Trophoblast cell (in vitro differentiated cells and primary cell): ENCODE measurements around the gene SCAANT1.

Experiments used
- DNase-seq, 2 donors: peaks; one replicate each; pipeline ENCODE4 v3.0.0-alpha.2; 2016
- H2AFZ ChIP-seq: 2 replicates; pipeline ENCODE4 v1.6.1; 2013; ENCODE audit warnings: low read length, moderate library complexity, mild to moderate bottlenecking; ENCODE audit not compliant: insufficient read depth, poor library complexity
- H2AK5ac ChIP-seq: 2 replicates; pipeline ENCODE4 v1.6.1; 2013; ENCODE audit warnings: mild to moderate bottlenecking, low read length
- H2BK120ac ChIP-seq: 2 replicates; pipeline ENCODE4 v1.6.1; 2013; ENCODE audit warnings: low read length, mild to moderate bottlenecking, moderate library complexity; ENCODE audit not compliant: insufficient read depth, poor library complexity
- H2BK12ac ChIP-seq: 2 replicates; pipeline ENCODE4 v1.6.1; 2013; ENCODE audit warnings: mild to moderate bottlenecking, low read length, moderate library complexity
- H2BK5ac ChIP-seq: 2 replicates; pipeline ENCODE4 v1.6.1; 2013; ENCODE audit warnings: low read length, low read depth, moderate library complexity, mild to moderate bottlenecking; ENCODE audit not compliant: poor library complexity
- H3K14ac ChIP-seq: 2 replicates; pipeline ENCODE4 v1.6.1; 2013; ENCODE audit warnings: mild to moderate bottlenecking, low read length
- H3K18ac ChIP-seq: 2 replicates; pipeline ENCODE4 v1.6.1; 2013; ENCODE audit warnings: mild to moderate bottlenecking, low read length
- H3K23ac ChIP-seq: 2 replicates; pipeline ENCODE4 v1.6.1; 2013; ENCODE audit warnings: low read length
- H3K27ac ChIP-seq: 2 replicates; pipeline ENCODE4 v1.5.1; 2013; ENCODE audit warnings: low read depth, mild to moderate bottlenecking, inconsistent platforms, low read length, moderate library complexity
- H3K27me3 ChIP-seq: 2 replicates; pipeline ENCODE4 v1.6.1; 2013; ENCODE audit warnings: inconsistent platforms, mild to moderate bottlenecking, low read length, moderate library complexity; ENCODE audit not compliant: insufficient read depth
- H3K36me3 ChIP-seq, 2 experiments: 1 replicate in 1 of 2; 2 replicates in 1 of 2; pipeline ENCODE4 v1.6.1; 2013; ENCODE audit warnings: low read length in 2 of 2, mild to moderate bottlenecking in 2 of 2, moderate library complexity in 1 of 2; ENCODE audit not compliant: insufficient read depth in 2 of 2, control insufficient read depth in 1 of 2
- H3K4ac ChIP-seq: 2 replicates; pipeline ENCODE4 v1.6.1; 2013; ENCODE audit warnings: low read depth, mild to moderate bottlenecking, low read length, moderate library complexity
- H3K4me1 ChIP-seq, 2 experiments: 1 replicate in 1 of 2; 2 replicates in 1 of 2; pipeline ENCODE4 v1.6.1; 2013; ENCODE audit warnings: low read length in 2 of 2, mild to moderate bottlenecking in 2 of 2, moderate library complexity in 1 of 2; ENCODE audit not compliant: insufficient read depth in 2 of 2, control insufficient read depth in 1 of 2
- H3K4me2 ChIP-seq: 2 replicates; pipeline ENCODE4 v1.6.1; 2013; ENCODE audit warnings: inconsistent platforms, mild to moderate bottlenecking, low read length, moderate library complexity
- H3K4me3 ChIP-seq: 2 replicates; pipeline ENCODE4 v1.5.1; 2013; ENCODE audit warnings: mild to moderate bottlenecking, low read depth, low read length, inconsistent platforms
- H3K79me1 ChIP-seq: one replicate; pipeline ENCODE4 v1.6.1; 2013; ENCODE audit warnings: low read length
- H3K79me2 ChIP-seq: 2 replicates; pipeline ENCODE4 v1.6.1; 2013; ENCODE audit warnings: low read length, mild to moderate bottlenecking; ENCODE audit not compliant: control insufficient read depth, insufficient read depth, poor library complexity
- H3K9ac ChIP-seq: 2 replicates; pipeline ENCODE4 v1.6.1; 2013; ENCODE audit warnings: mild to moderate bottlenecking, low read length
- H3K9me3 ChIP-seq: 2 replicates; pipeline ENCODE4 v1.6.1; 2013; ENCODE audit warnings: low read depth, mild to moderate bottlenecking, control low read depth, inconsistent platforms, low read length; ENCODE audit not compliant: insufficient read depth
- H4K12ac ChIP-seq: 2 replicates; pipeline ENCODE4 v1.6.1; 2013; ENCODE audit warnings: low read depth, mild to moderate bottlenecking, low read length, moderate library complexity
- H4K8ac ChIP-seq: 2 replicates; pipeline ENCODE4 v1.6.1; 2013; ENCODE audit warnings: low read depth, mild to moderate bottlenecking, low read length, moderate library complexity
- H4K91ac ChIP-seq: one replicate; pipeline ENCODE4 v1.6.1; 2013; ENCODE audit warnings: low read depth, mild to moderate bottlenecking, low read length, moderate library complexity
- WGBS: extraction: QIAGEN DNeasy Blood & Tissue Kit; methylation state at CpG from one replicate; pipeline ENCODE4 v1.1.7; 2013; ENCODE audit warnings: missing lambda C conversion rate; ENCODE audit not compliant: insufficient read length, insufficient coverage; ENCODE audit errors: extremely low coverage; 5-methylcytosine and 5-hydroxymethylcytosine counted together

SCAANT1 gene

DNA sequence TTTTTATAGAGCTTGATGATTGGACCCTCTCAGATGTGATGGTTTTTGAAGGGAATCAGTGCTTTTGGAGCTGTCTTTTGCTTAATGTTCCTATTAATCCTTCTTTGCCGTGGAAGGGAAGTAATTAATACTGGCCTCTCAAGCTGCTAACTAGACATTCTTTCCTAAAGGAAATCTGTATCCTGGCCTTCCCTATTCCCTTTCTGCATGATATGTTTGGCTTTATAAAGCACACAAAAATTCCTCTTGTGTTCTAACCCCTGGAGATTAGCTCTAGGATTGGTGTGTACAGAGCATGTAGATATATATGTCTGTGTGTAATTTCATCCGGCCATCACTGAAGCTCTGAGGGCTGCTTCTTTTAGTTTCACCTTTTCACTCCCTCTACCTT is 41.6 kb downstream of the SCAANT1 start:
- Histone ChIP-seq H2BK120ac (no peak overlapping the region), H2AFZ (no peak overlapping the region), H3K18ac (no peak overlapping the region), H3K79me2 (peaks cover 4% of the 10 kb centered on the region), H3K23ac (no peak overlapping the region), H3K4ac (no peak overlapping the region), H3K9ac (no peak overlapping the region), H3K79me1 (no peaks in the 10 kb centered on the region), H2BK12ac (no peak overlapping the region), H4K12ac (no peak overlapping the region), H3K4me3 (no peak overlapping the region), H2AK5ac (no peak overlapping the region), H3K36me3 (peaks cover 1 to 2% of the 10 kb centered on the region in 2 experiments), H3K27ac (no peak overlapping the region), H3K9me3 (no peaks in the 10 kb centered on the region), H4K91ac (no peak overlapping the region), H3K4me1 (peaks cover 2 to 4% of the 10 kb centered on the region in 2 experiments), H4K8ac (no peak overlapping the region), H3K27me3 (no peaks in the 10 kb centered on the region), H2BK5ac (no peak overlapping the region), H3K4me2 (no peak overlapping the region), H3K14ac (no peak overlapping the region)
- no peak for DNase-seq
- no CpG with 5 or more reads among the region's 2 CpGs for WGBS

GRCh38 chr3:63869940-63870614 is 42.1 kb downstream of the SCAANT1 start:
- no peak overlapping the region for H2AFZ ChIP-seq
- no peak overlapping the region for H3K23ac ChIP-seq
- no peak overlapping the region for H2AK5ac ChIP-seq
- H3K9ac ChIP-seq = no peak overlapping the region
- H2BK5ac ChIP-seq = no peak overlapping the region
- H3K36me3 ChIP-seq = peaks cover 1 to 2% of the 10 kb centered on the region in 2 experiments
- no peak overlapping the region for H3K18ac ChIP-seq
- no peak overlapping the region for H3K4me3 ChIP-seq
- DNase-seq = no peak
- H3K27me3 ChIP-seq = no peaks in the 10 kb centered on the region
- no CpG with 5 or more reads among the region's 3 CpGs for WGBS
- H3K79me1 ChIP-seq = no peaks in the 10 kb centered on the region
- no peak overlapping the region for H3K4me2 ChIP-seq
- H2BK120ac ChIP-seq = no peak overlapping the region
- no peak overlapping the region for H4K91ac ChIP-seq
- H2BK12ac ChIP-seq = no peak overlapping the region
- no peak overlapping the region for H4K8ac ChIP-seq
- H3K14ac ChIP-seq = no peak overlapping the region
- no peak overlapping the region for H3K4ac ChIP-seq
- H3K27ac ChIP-seq = no peak overlapping the region
- H3K9me3 ChIP-seq = no peaks in the 10 kb centered on the region
- no peak overlapping the region for H4K12ac ChIP-seq
- H3K79me2 ChIP-seq = peaks cover 2% of the 10 kb centered on the region
- peaks cover 2 to 4% of the 10 kb centered on the region in 2 experiments for H3K4me1 ChIP-seq

- Histone ChIP-seq H3K14ac (no peak overlapping the region), H3K18ac (no peak overlapping the region), H3K79me1 (peaks cover 13% of the 10 kb centered on the region), H3K9ac (no peak overlapping the region), H2BK5ac (no peak overlapping the region), H2AFZ (no peak overlapping the region), H3K9me3 (no peaks in the 10 kb centered on the region), H3K4me3 (no peak overlapping the region), H3K36me3 (peaks cover 1 to 2% of the 10 kb centered on the region in 2 experiments), H2BK120ac (no peak overlapping the region), H2AK5ac (no peak overlapping the region), H3K4me1 (peaks cover 5 to 6% of the 10 kb centered on the region in 2 experiments), H3K23ac (no peak overlapping the region), H2BK12ac (no peak overlapping the region), H3K27me3 (no peaks in the 10 kb centered on the region), H3K4me2 (no peak overlapping the region), H4K91ac (no peak overlapping the region), H4K12ac (no peak overlapping the region), H3K27ac (no peak overlapping the region), H4K8ac (no peak overlapping the region), H3K79me2 (peaks cover 18% of the 10 kb centered on the region), H3K4ac (no peak overlapping the region)
- no peak for DNase-seq
- no CpG with 5 or more reads among the region's 1 CpG for WGBS
Measured at GRCh38 chr3:63867225-63867624, 45.0 kb downstream of the SCAANT1 start.

DNA sequence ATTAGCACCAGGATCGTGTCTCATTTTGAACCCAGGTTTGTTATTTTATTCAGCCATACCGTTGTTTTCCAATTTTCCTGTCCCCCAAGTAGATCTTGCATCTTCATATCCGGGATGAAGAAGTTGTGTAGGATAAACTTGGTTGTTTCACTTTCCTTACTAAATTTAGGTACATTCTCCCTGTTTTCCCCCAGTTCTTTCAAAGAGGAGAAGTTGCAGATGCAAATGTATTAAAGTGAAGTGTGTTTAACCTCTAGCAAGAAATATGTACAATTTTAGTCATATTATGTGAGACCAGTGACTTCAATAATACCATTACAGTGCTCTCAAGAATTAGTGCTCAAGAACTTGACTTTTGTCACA is 47.2 kb downstream of the SCAANT1 start:
- H4K8ac ChIP-seq = no peak overlapping the region
- no peak overlapping the region for H4K12ac ChIP-seq
- no peak overlapping the region for H2AFZ ChIP-seq
- no peaks in the 10 kb centered on the region for H3K9me3 ChIP-seq
- WGBS = no CpG with 5 or more reads among the region's 3 CpGs
- peaks cover 13% of the 10 kb centered on the region for H3K79me1 ChIP-seq
- peaks cover 18% of the 10 kb centered on the region for H3K79me2 ChIP-seq
- H3K4me2 ChIP-seq = peak overlapping the region; percentile 84
- H2BK120ac ChIP-seq = no peak overlapping the region
- H3K4me1 ChIP-seq = peaks cover 5% of the 10 kb centered on the region in 2 experiments
- H2AK5ac ChIP-seq = no peak overlapping the region
- DNase-seq = no peak
- H3K14ac ChIP-seq = no peak overlapping the region
- no peak overlapping the region for H2BK5ac ChIP-seq
- H3K27me3 ChIP-seq = no peaks in the 10 kb centered on the region
- H3K9ac ChIP-seq = no peak overlapping the region
- peak overlapping the region; percentile 92 for H3K4ac ChIP-seq
- peaks cover 1 to 2% of the 10 kb centered on the region in 2 experiments for H3K36me3 ChIP-seq
- no peak overlapping the region for H3K23ac ChIP-seq
- H3K4me3 ChIP-seq = peak overlapping the region; percentile 94
- no peak overlapping the region for H4K91ac ChIP-seq
- no peak overlapping the region for H2BK12ac ChIP-seq
- H3K27ac ChIP-seq = no peak overlapping the region
- peak overlapping the region; percentile 85 for H3K18ac ChIP-seq
